Karpas-422 (cell line): ENCODE data around the gene CDAN1. TPM values are rescaled to one million over a fixed set of nuclear protein-coding genes. Genes with fewer than 3 reads are reported as not detected.

Experiments
- DNase-seq: peaks from one replicate; pipeline ENCODE4 v3.0.0-alpha.2; 2015
- H2AFZ ChIP-seq: fragments of 200-600 bp; sonication (generic); 2 replicates; pipeline ENCODE4 v1.6.1; 2014; ENCODE audit warnings: antibody characterized with exemption, low read length, mixed read lengths
- H3K27ac ChIP-seq: fragments of 200-600 bp; sonication (generic); 2 replicates; pipeline ENCODE4 v1.5.1; 2014; ENCODE audit warnings: mild to moderate bottlenecking, low read length, moderate library complexity
- H3K27me3 ChIP-seq: fragments of 200-600 bp; sonication (generic); 2 replicates; pipeline ENCODE4 v1.6.1; 2014; ENCODE audit warnings: low read length, mixed read lengths
- H3K36me3 ChIP-seq: fragments of 200-600 bp; sonication (generic); 2 replicates; pipeline ENCODE4 v1.6.1; 2014; ENCODE audit warnings: low read length, mixed read lengths; ENCODE audit not compliant: insufficient read depth
- H3K4me1 ChIP-seq: fragments of 200-600 bp; sonication (generic); 2 replicates; pipeline ENCODE4 v1.6.1; 2014; ENCODE audit warnings: mild to moderate bottlenecking, low read length, mixed read lengths
- H3K4me2 ChIP-seq: fragments of 200-600 bp; sonication (generic); 2 replicates; pipeline ENCODE4 v1.6.1; 2014; ENCODE audit warnings: low read length, low read depth, mild to moderate bottlenecking; ENCODE audit not compliant: poor library complexity, severe bottlenecking
- H3K4me3 ChIP-seq: fragments of 200-600 bp; sonication (generic); 2 replicates; pipeline ENCODE4 v1.5.1; 2014; ENCODE audit warnings: mild to moderate bottlenecking, antibody characterized with exemption, low read length, mixed read lengths
- H3K79me2 ChIP-seq: fragments of 200-600 bp; sonication (generic); 2 replicates; pipeline ENCODE4 v1.6.1; 2014; ENCODE audit warnings: mild to moderate bottlenecking, low read length, mixed read lengths
- H3K9ac ChIP-seq: fragments of 200-600 bp; sonication (generic); 2 replicates; pipeline ENCODE4 v1.6.0; 2014; ENCODE audit warnings: low read length
- H3K9me2 ChIP-seq: fragments of 200-600 bp; sonication (generic), shearing (Covaris generic); replicated peaks from 2 replicates; pipeline ENCODE4 v1.6.0; 2014; ENCODE audit warnings: mild to moderate bottlenecking, low read length, moderate library complexity; ENCODE audit not compliant: insufficient read depth
- H3K9me3 ChIP-seq: fragments of 300-700, 200-600 bp; sonication (generic); 2 replicates; pipeline ENCODE4 v1.6.1; 2014; ENCODE audit warnings: low read length, mixed read lengths
- H4K20me1 ChIP-seq: fragments of 200-600 bp; sonication (generic); 2 replicates; pipeline ENCODE4 v1.6.1; 2014; ENCODE audit warnings: mild to moderate bottlenecking, antibody characterized with exemption, low read length, low read depth; ENCODE audit not compliant: insufficient read depth
- total RNA-seq: library from RNA; depleted of rRNA; stranded (reverse); fragments of >200 nt; shearing (Covaris generic); gene quantifications from 2 replicates; pipeline ENCODE4 v1.2.3, GENCODE V29; 2014; ENCODE audit warnings: low replicate concordance

The CDAN1 gene
- total RNA-seq, 1 experiment from 2014 or later, result 35.9 TPM

DNA sequence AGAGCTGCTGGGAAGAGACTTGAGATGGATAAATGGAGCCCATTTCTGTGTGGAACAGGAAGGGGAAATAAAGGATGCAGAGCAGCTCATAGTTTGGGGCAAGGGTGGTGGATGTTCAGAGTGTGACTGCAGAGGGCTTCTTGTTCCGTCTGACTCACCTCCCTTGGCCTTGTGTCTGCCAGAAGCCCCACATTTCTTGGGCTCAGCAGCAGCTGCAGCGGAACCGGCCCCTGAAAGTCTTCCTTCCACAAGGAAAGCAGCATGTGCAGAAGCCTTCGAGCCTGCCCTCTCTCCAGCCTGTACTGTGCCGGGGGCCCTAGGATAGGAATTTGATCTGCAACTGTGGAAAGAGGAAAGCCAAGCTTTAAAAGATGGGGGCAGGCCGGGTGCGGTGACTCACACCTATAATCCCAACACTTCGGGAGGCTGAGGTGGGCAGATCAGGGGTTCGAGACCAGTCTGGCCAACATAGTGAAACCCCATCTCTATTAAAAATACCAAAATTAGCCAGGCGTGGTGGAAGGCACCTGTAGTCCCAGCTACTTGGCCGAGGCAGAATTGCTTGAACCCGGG is 11.5 kb downstream of the CDAN1 start:
- Histone ChIP-seq H3K36me3 (peaks cover 23% of the 10 kb centered on the region), H3K9me3 (no peaks in the 10 kb centered on the region), H3K4me2 (no peak overlapping the region), H3K9ac (no peak overlapping the region), H2AFZ (no peak overlapping the region), H3K4me3 (no peak overlapping the region), H4K20me1 (0 out of 2 replicates have a peak, but pooled peaks cover 3% of the 10 kb centered on the region), H3K27ac (no peak overlapping the region), H3K27me3 (no peaks in the 10 kb centered on the region), H3K9me2 (no peaks in the 10 kb centered on the region), H3K79me2 (no peaks in the 10 kb centered on the region), H3K4me1 (no peaks in the 10 kb centered on the region)
- no peak for DNase-seq

- Histone ChIP-seq H3K4me2 (no peak overlapping the region), H3K36me3 (peaks cover 19% of the 10 kb centered on the region), H3K27me3 (no peaks in the 10 kb centered on the region), H3K4me1 (no peaks in the 10 kb centered on the region), H2AFZ (no peak overlapping the region), H3K79me2 (no peaks in the 10 kb centered on the region), H3K9me2 (no peaks in the 10 kb centered on the region), H3K9me3 (no peaks in the 10 kb centered on the region), H3K4me3 (no peak overlapping the region), H3K27ac (no peak overlapping the region), H3K9ac (no peak overlapping the region), H4K20me1 (0 out of 2 replicates have a peak, but pooled peaks cover 3% of the 10 kb centered on the region)
- no peak for DNase-seq
Measured at GRCh38 chr15:42724276-42724675, 12.7 kb downstream of the CDAN1 start.

DNA sequence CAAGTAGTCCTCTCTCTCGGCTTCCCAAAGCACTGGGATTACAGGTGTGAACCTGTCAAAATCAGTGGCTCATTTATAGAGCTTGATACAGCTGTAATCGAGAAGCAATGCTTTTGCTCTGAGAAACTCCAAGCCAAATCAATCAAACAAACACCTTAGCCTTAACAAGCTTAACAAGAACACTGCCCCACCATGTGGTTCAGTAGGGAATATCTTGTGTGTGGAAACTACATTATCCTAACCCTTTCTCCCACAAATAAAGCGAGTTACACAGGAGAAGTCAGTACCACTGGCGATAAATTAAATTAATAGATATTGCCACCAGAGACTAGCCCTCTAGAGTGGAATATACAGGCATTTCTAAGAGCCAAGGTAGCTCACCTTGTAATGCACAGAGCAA is 13.9 kb downstream of the CDAN1 start:
- H3K9ac ChIP-seq, result no peak overlapping the region
- H3K27me3 ChIP-seq, result no peaks in the 10 kb centered on the region
- H3K4me2 ChIP-seq, result no peak overlapping the region
- no peaks in the 10 kb centered on the region for H3K79me2 ChIP-seq
- H3K4me3 ChIP-seq, result no peak overlapping the region
- H3K9me3 ChIP-seq, result no peaks in the 10 kb centered on the region
- H4K20me1 ChIP-seq, result 0 out of 2 replicates have a peak, but pooled peaks cover 3% of the 10 kb centered on the region
- peaks cover 19% of the 10 kb centered on the region for H3K36me3 ChIP-seq
- H3K27ac ChIP-seq, result no peak overlapping the region
- H3K9me2 ChIP-seq, result no peaks in the 10 kb centered on the region
- DNase-seq, result no peak
- H3K4me1 ChIP-seq, result no peaks in the 10 kb centered on the region
- H2AFZ ChIP-seq, result no peak overlapping the region

DNA sequence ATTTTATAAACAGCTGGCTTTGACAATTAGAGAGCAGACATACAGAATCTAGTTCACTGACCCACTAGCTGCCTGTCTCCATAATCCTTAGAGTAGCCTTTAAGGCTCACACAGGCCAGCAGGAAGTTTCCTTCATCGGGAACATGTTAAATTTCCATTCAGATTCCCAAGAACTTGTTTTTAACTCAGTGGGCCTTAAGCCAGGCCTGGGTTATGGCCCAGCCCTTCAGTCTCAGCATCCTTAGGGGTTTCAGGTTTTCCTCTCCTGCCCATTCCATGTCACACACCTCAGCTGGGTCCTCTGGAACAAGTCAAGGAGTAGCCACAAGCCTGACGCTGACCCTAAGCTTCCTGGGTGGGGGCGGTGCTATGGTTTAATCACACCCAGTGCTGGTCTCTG is 15.0 kb downstream of the CDAN1 start:
- Histone ChIP-seq H3K79me2 (no peaks in the 10 kb centered on the region), H3K9ac (no peak overlapping the region), H2AFZ (no peak overlapping the region), H4K20me1 (0 out of 2 replicates have a peak, but pooled peaks cover 3% of the 10 kb centered on the region), H3K4me1 (no peaks in the 10 kb centered on the region), H3K9me2 (no peaks in the 10 kb centered on the region), H3K27me3 (no peaks in the 10 kb centered on the region), H3K4me2 (no peak overlapping the region), H3K36me3 (peaks cover 16% of the 10 kb centered on the region), H3K27ac (no peak overlapping the region), H3K9me3 (no peaks in the 10 kb centered on the region), H3K4me3 (no peak overlapping the region)
- no peak for DNase-seq

GRCh38 chr15:42721016-42721415 is 15.9 kb downstream of the CDAN1 start:
- Histone ChIP-seq H3K79me2 (no peaks in the 10 kb centered on the region), H3K36me3 (peaks cover 13% of the 10 kb centered on the region)

GRCh38 chr15:42720071-42720470 is 16.9 kb downstream of the CDAN1 start:
- Histone ChIP-seq H3K4me3 (no peak overlapping the region), H3K4me2 (no peak overlapping the region), H3K9me3 (no peaks in the 10 kb centered on the region), H3K27me3 (no peaks in the 10 kb centered on the region), H3K9ac (no peak overlapping the region), H3K36me3 (peaks cover 13% of the 10 kb centered on the region), H2AFZ (no peak overlapping the region), H4K20me1 (0 out of 2 replicates have a peak, but pooled peaks cover 3% of the 10 kb centered on the region), H3K9me2 (no peaks in the 10 kb centered on the region), H3K4me1 (no peaks in the 10 kb centered on the region), H3K79me2 (no peaks in the 10 kb centered on the region), H3K27ac (no peak overlapping the region)
- no peak for DNase-seq

More at GRCh38 chr15:42721016-42721415, 15.9 kb downstream of the CDAN1 start:
- Histone ChIP-seq H3K9ac (no peak overlapping the region), H2AFZ (no peak overlapping the region), H3K27ac (no peak overlapping the region), H3K27me3 (no peaks in the 10 kb centered on the region), H3K4me2 (no peak overlapping the region), H4K20me1 (0 out of 2 replicates have a peak, but pooled peaks cover 3% of the 10 kb centered on the region), H3K4me3 (no peak overlapping the region), H3K9me3 (no peaks in the 10 kb centered on the region), H3K4me1 (no peaks in the 10 kb centered on the region), H3K9me2 (no peaks in the 10 kb centered on the region)
- no peak for DNase-seq

DNA sequence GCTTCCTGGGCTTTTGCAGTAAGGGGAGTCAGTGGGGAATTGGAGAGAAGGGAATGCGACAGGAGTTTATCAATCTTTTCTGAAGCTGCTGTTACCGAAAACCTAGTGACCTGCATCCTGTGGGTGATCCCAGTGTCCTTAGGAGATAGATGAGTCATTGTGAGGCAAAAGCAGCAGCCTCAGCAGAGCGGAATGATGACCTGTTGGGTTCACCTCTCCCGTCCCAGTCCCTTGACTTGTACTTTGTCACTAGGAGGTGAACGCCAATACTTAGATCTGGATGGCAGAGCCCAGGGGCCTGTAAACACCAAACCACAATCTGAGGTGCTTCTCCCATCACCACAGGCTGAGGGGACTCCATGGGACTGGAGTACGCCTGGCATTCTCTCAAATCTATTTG is 17.9 kb downstream of the CDAN1 start:
- H3K4me2 ChIP-seq, result no peak overlapping the region
- no peaks in the 10 kb centered on the region for H3K4me1 ChIP-seq
- H3K36me3 ChIP-seq, result peaks cover 6% of the 10 kb centered on the region
- H2AFZ ChIP-seq, result no peak overlapping the region
- H3K9me2 ChIP-seq, result no peaks in the 10 kb centered on the region
- 0 out of 2 replicates have a peak, but pooled peaks cover 3% of the 10 kb centered on the region for H4K20me1 ChIP-seq
- H3K27me3 ChIP-seq, result no peaks in the 10 kb centered on the region
- no peak overlapping the region for H3K9ac ChIP-seq
- no peaks in the 10 kb centered on the region for H3K79me2 ChIP-seq
- DNase-seq, result no peak
- no peak overlapping the region for H3K4me3 ChIP-seq
- H3K9me3 ChIP-seq, result no peaks in the 10 kb centered on the region
- H3K27ac ChIP-seq, result no peak overlapping the region

DNA sequence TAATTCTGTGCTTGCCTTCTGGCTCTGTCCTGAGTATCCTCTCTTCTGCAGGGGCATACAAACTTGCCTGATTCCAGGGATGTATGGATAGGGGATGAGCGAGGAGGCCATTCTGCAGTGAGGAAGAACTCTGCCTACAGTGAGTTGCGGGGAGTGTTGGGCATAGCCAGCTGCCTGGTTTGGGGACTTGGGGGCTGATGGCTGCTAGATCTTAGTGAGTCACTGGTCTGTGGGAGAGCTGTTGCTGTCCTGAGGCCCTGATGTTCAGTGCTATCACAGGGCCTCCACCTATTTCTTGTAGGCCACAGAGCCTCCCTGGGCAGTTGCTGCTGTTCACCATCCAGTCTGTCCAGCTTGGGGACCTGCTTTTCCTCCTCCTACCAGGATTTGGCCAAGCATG is 20.3 kb downstream of the CDAN1 start:
- no peaks in the 10 kb centered on the region for H3K27me3 ChIP-seq
- no peaks in the 10 kb centered on the region for H3K79me2 ChIP-seq
- H3K27ac ChIP-seq, result no peak overlapping the region
- no peak overlapping the region for H3K4me3 ChIP-seq
- H2AFZ ChIP-seq, result no peak overlapping the region
- H4K20me1 ChIP-seq, result no peaks in the 10 kb centered on the region
- no peak overlapping the region for H3K4me2 ChIP-seq
- H3K9me2 ChIP-seq, result no peaks in the 10 kb centered on the region
- no peak for DNase-seq
- no peaks in the 10 kb centered on the region for H3K4me1 ChIP-seq
- no peaks in the 10 kb centered on the region for H3K9me3 ChIP-seq
- no peaks in the 10 kb centered on the region for H3K36me3 ChIP-seq
- no peak overlapping the region for H3K9ac ChIP-seq
